ENCODE measurements around the gene IFI27.

The IFI27 gene

DNA sequence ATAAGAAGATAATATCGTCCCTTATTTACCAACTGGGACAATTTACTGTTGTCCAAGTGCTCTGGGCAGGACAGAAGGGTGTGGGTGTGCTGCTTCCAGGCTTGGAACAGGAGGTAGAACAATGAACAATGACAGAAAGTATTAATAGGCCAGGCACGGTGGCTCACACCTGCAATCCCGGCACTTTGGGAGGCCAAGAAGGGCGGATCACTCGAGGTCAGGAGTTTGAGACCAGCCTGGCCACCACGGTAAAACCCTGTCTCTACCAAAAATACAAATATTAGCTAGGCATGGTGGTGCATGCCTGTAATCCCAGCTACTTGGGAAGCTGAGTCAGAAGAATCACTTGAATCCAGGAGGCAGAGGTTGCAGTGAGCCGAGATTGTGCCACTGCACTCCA is 2.5 kb downstream of the IFI27 start:
- Histone ChIP-seq H3K9ac (ENCODE audit: low read depth, low read length) (no peak overlapping the region), H4K20me1 (ENCODE audit: insufficient read depth, low read length) (no peaks in the 10 kb centered on the region), H3K4me2 (ENCODE audit: insufficient read depth, low read length) (no peak overlapping the region), H3K79me2 (ENCODE audit: insufficient read depth, low read length) (no peaks in the 10 kb centered on the region), H3K27ac (ENCODE audit: low read length) (no peak overlapping the region), H3K4me1 (ENCODE audit: insufficient read depth, low read length) (no peaks in the 10 kb centered on the region), H3K4me3 (ENCODE audit: low read depth in 1 of 2, low read length in 2 of 2) (no peak overlapping the region), H3K36me3 (ENCODE audit: insufficient read depth, low read length) (no peaks in the 10 kb centered on the region), H3K9me3 (ENCODE audit: insufficient read depth, low read length, severe bottlenecking) (no peaks in the 10 kb centered on the region), H3K27me3 (ENCODE audit: insufficient read depth, low read length, poor library complexity) (no peaks in the 10 kb centered on the region), H2AFZ (ENCODE audit: low read depth, low read length) (no peak overlapping the region)
- TF ChIP-seq EZH2 (IDR thresholded peaks at IDR 0.05; ENCODE audit: borderline replicate concordance, low read depth, low read length, severe bottlenecking): no peak
- TF ChIP-seq, protein P1, sequence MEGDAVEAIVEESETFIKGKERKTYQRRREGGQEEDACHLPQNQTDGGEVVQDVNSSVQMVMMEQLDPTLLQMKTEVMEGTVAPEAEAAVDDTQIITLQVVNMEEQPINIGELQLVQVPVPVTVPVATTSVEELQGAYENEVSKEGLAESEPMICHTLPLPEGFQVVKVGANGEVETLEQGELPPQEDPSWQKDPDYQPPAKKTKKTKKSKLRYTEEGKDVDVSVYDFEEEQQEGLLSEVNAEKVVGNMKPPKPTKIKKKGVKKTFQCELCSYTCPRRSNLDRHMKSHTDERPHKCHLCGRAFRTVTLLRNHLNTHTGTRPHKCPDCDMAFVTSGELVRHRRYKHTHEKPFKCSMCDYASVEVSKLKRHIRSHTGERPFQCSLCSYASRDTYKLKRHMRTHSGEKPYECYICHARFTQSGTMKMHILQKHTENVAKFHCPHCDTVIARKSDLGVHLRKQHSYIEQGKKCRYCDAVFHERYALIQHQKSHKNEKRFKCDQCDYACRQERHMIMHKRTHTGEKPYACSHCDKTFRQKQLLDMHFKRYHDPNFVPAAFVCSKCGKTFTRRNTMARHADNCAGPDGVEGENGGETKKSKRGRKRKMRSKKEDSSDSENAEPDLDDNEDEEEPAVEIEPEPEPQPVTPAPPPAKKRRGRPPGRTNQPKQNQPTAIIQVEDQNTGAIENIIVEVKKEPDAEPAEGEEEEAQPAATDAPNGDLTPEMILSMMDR (IDR thresholded peaks at IDR 0.05; ENCODE audit: borderline replicate concordance, extremely low read depth, low read length, poor library complexity, severe bottlenecking): no peak
- DNase-seq (no peak), ATAC-seq (ENCODE audit: insufficient read depth, low read depth) (no peak)

DNA sequence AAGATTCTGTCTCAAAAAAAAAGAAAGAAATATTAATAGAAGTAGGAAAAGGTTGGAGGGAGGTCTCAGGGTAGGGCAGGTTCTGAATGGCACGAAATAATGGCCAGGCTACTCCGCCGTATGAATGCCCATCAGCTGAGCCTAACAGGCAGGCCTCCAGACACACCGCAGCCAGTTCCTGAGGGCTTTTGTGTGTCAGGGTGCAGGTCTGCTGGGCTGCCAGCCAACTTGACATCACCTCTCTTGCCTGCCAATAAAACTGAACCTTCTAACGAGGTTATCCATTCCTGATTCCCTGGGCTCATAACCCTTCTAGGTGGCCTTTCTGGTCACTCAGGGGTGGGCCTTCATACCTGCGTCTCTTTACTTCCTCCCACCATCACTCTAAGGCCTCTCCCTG is 3.0 kb downstream of the IFI27 start:
- Histone ChIP-seq H3K27me3 (ENCODE audit: insufficient read depth, low read length, poor library complexity) (no peaks in the 10 kb centered on the region), H3K4me2 (ENCODE audit: insufficient read depth, low read length) (no peak overlapping the region), H3K4me3 (ENCODE audit: low read depth in 1 of 2, low read length in 2 of 2) (no peak overlapping the region), H2AFZ (ENCODE audit: low read depth, low read length) (no peak overlapping the region), H3K36me3 (ENCODE audit: insufficient read depth, low read length) (no peaks in the 10 kb centered on the region), H3K4me1 (ENCODE audit: insufficient read depth, low read length) (no peaks in the 10 kb centered on the region), H3K9ac (ENCODE audit: low read depth, low read length) (no peak overlapping the region), H3K79me2 (ENCODE audit: insufficient read depth, low read length) (no peaks in the 10 kb centered on the region), H4K20me1 (ENCODE audit: insufficient read depth, low read length) (no peaks in the 10 kb centered on the region), H3K9me3 (ENCODE audit: insufficient read depth, low read length, severe bottlenecking) (no peaks in the 10 kb centered on the region), H3K27ac (ENCODE audit: low read length) (no peak overlapping the region)
- no peak for DNase-seq
- TF ChIP-seq, protein P1 (IDR thresholded peaks at IDR 0.05; ENCODE audit: borderline replicate concordance, extremely low read depth, low read length, poor library complexity, severe bottlenecking): no peak
- no peak for TF ChIP-seq EZH2 (IDR thresholded peaks at IDR 0.05; ENCODE audit: borderline replicate concordance, low read depth, low read length, severe bottlenecking)
- ATAC-seq (ENCODE audit: insufficient read depth, low read depth): no peak

DNA sequence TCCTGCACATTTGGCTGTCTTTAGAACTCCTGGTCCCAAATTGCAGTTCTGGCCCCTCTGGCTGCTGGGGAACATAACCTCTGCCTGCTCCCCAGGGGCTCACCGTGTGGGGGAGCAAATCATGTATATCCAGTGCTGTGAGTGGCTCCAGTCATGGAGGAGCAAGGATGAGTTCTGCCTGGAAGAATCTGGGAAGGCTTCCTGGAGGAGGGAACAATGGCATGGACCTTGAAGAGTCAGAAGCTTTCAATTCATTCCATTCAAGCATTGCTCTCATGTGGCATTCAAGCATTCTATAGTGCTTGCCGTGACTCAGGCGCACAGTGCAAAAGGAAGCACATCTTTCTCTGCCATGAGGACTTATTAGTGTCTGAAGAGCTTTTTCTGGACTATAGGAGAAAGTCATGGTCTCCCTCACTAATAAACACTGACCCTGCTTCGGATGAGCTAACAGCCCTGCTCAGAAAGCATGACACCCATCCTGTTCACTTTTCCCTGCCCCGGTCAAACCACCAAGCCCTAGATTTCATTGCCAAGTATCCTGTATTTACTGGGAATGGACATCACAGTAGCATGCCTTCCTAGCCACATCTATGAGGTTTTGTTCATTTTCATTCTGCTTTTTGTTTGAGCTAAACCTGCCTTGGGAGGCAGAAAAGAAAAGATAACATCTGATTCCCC is 3.5 kb downstream of the IFI27 start:
- DNase-seq (no peak), ATAC-seq (ENCODE audit: insufficient read depth, low read depth) (no peak)
- H4K20me1 ChIP-seq (ENCODE audit: insufficient read depth, low read length): no peaks in the 10 kb centered on the region
- TF ChIP-seq EZH2 (IDR thresholded peaks at IDR 0.05; ENCODE audit: borderline replicate concordance, low read depth, low read length, severe bottlenecking): no peak
- TF ChIP-seq, protein P1 (IDR thresholded peaks at IDR 0.05; ENCODE audit: borderline replicate concordance, extremely low read depth, low read length, poor library complexity, severe bottlenecking): no peak
- H3K36me3 ChIP-seq (ENCODE audit: insufficient read depth, low read length): no peaks in the 10 kb centered on the region
- no peaks in the 10 kb centered on the region for H3K9me3 ChIP-seq (ENCODE audit: insufficient read depth, low read length, severe bottlenecking)
- H3K27me3 ChIP-seq (ENCODE audit: insufficient read depth, low read length, poor library complexity): no peaks in the 10 kb centered on the region
- no peak overlapping the region for H3K4me3 ChIP-seq (ENCODE audit: low read depth in 1 of 2, low read length in 2 of 2)
- no peak overlapping the region for H3K27ac ChIP-seq (ENCODE audit: low read length)
- H3K4me1 ChIP-seq (ENCODE audit: insufficient read depth, low read length): no peaks in the 10 kb centered on the region
- H3K79me2 ChIP-seq (ENCODE audit: insufficient read depth, low read length): no peaks in the 10 kb centered on the region
- H2AFZ ChIP-seq (ENCODE audit: low read depth, low read length): no peak overlapping the region
- no peak overlapping the region for H3K9ac ChIP-seq (ENCODE audit: low read depth, low read length)
- no peak overlapping the region for H3K4me2 ChIP-seq (ENCODE audit: insufficient read depth, low read length)
